SK-N-SH (cell line): ENCODE measurements around the gene OXSM. TPM values are rescaled to one million over a fixed set of nuclear protein-coding genes. Genes with fewer than 3 reads are reported as not detected.

Experiments used
- CTCF ChIA-PET: fragments of 300-600, 350-600 bp; formaldehyde crosslinking; extraction: SDS; loops from one replicate; lab custom pipeline; 2021; lab: Yijun Ruan, JAX
- POLR2A ChIA-PET: fragments of 350-600 bp; sonication (Branson Sonifier 250); formaldehyde crosslinking; extraction: SDS; loops from one replicate; lab custom pipeline; 2020; ENCODE audit warnings: antibody characterized with exemption, inconsistent platforms; lab: Yijun Ruan, JAX
- DNase-seq: peaks from one replicate; pipeline ENCODE4 v3.0.0; 2012
- H2AFZ ChIP-seq: fragments of 200-600 bp; sonication (generic); 2 replicates; pipeline ENCODE4 v1.8.1; 2016; ENCODE audit warnings: antibody characterized with exemption, mild to moderate bottlenecking, low read depth
- H3F3A ChIP-seq: fragments of 200-600 bp; sonication (generic); replicated peaks from 2 replicates; pipeline ENCODE3; 2016; ENCODE audit warnings: antibody characterized with exemption, mild to moderate bottlenecking; ENCODE audit not compliant: insufficient read depth
- H3K27ac ChIP-seq, 2 experiments: fragments of 200-500 bp in 1 of 2; fragments of 200-600 bp in 1 of 2; sonication (Bioruptor generic) in 1 of 2; sonication (generic), shearing (Covaris generic) in 1 of 2; 2 replicates each; pipeline versions ENCODE4 v1.5.1 to v1.6.1; 2014 to 2016; ENCODE audit warnings: low read depth in 2 of 2, inconsistent platforms in 1 of 2, low read length in 1 of 2, mild to moderate bottlenecking in 1 of 2, mixed read lengths in 1 of 2
- H3K27me3 ChIP-seq: fragments of 200-600 bp; sonication (generic), shearing (Covaris generic); 2 replicates; pipeline ENCODE4 v1.6.1; 2016; ENCODE audit warnings: mixed run types; ENCODE audit not compliant: insufficient read depth
- H3K36me3 ChIP-seq, 2 experiments: fragments of 200-500 bp in 1 of 2; fragments of 200-600 bp in 1 of 2; sonication (Bioruptor generic) in 1 of 2; sonication (generic) in 1 of 2; replicated peaks in 1 of 2; 2 replicates each; pipeline versions ENCODE3 to v1.5.1; 2014 to 2016; ENCODE audit warnings: low read length in 1 of 2, mild to moderate bottlenecking in 1 of 2; ENCODE audit not compliant: insufficient read depth in 2 of 2, control insufficient read depth in 1 of 2
- H3K4me1 ChIP-seq, 2 experiments: fragments of 200-500 bp in 1 of 2; fragments of 200-600 bp in 1 of 2; sonication (Bioruptor generic) in 1 of 2; sonication (generic), shearing (Covaris generic) in 1 of 2; 2 replicates each; pipeline versions ENCODE4 v1.5.1 to v1.6.1; 2014 to 2016; ENCODE audit warnings: low read depth in 1 of 2, low read length in 1 of 2, mixed run types in 1 of 2; ENCODE audit not compliant: insufficient read depth in 2 of 2, control insufficient read depth in 1 of 2
- H3K4me2 ChIP-seq: fragments of 200-600 bp; sonication (generic), shearing (Covaris generic); 2 replicates; pipeline ENCODE4 v1.6.1; 2017; ENCODE audit warnings: mixed run types
- H3K4me3 ChIP-seq, 2 experiments: fragments of 200-500 bp in 1 of 2; fragments of 200-600 bp in 1 of 2; sonication (Bioruptor generic) in 1 of 2; sonication (generic), shearing (Covaris generic) in 1 of 2; 2 replicates each; pipeline versions ENCODE4 v1.5.1 to v1.8.1; 2014 to 2016; ENCODE audit warnings: low read depth in 2 of 2, inconsistent platforms in 1 of 2, low read length in 1 of 2, mild to moderate bottlenecking in 1 of 2, mixed read lengths in 1 of 2, moderate library complexity in 1 of 2
- H3K79me2 ChIP-seq: fragments of 200-600 bp; sonication (generic); 2 replicates; pipeline ENCODE4 v1.8.1; 2017; ENCODE audit warnings: mild to moderate bottlenecking; ENCODE audit not compliant: insufficient read depth
- H3K9ac ChIP-seq: fragments of 200-600 bp; sonication (generic); 2 replicates; pipeline ENCODE4 v1.6.1; 2017; ENCODE audit warnings: mixed run types
- H3K9me2 ChIP-seq: fragments of 200-600 bp; sonication (generic); 2 replicates; pipeline ENCODE4 v1.6.1; 2017; ENCODE audit warnings: mixed run types
- H3K9me3 ChIP-seq: fragments of 200-600 bp; sonication (generic); 2 replicates; pipeline ENCODE4 v1.6.1; 2017; ENCODE audit warnings: mixed run types, mild to moderate bottlenecking, moderate library complexity
- H4K20me1 ChIP-seq: fragments of 200-600 bp; sonication (generic); 2 replicates; pipeline ENCODE4 v1.6.1; 2017; ENCODE audit warnings: mild to moderate bottlenecking, mixed run types; ENCODE audit not compliant: insufficient read depth
- GABPA ChIP-seq: IDR thresholded peaks from 2 replicates; pipeline ENCODE4 v1.4.0; 2012; ENCODE audit warnings: low read depth, mild to moderate bottlenecking
- NFIC ChIP-seq: IDR thresholded peaks from 2 replicates; pipeline ENCODE4 v1.4.0; 2012; ENCODE audit warnings: borderline replicate concordance
- RCOR1 ChIP-seq: fragments of 150-350 bp; IDR thresholded peaks from 2 replicates; pipeline ENCODE4 v1.6.1; 2017; ENCODE audit warnings: antibody characterized with exemption, low read length
- TEAD4 ChIP-seq: IDR thresholded peaks from 2 replicates; pipeline ENCODE4 v1.4.0; 2012; ENCODE audit warnings: mild to moderate bottlenecking, borderline replicate concordance; ENCODE audit not compliant: insufficient read depth
- YY1 ChIP-seq: IDR thresholded peaks from 2 replicates; pipeline ENCODE4 v1.4.0; 2012; ENCODE audit warnings: low read depth, mild to moderate bottlenecking
- WGBS: methylation state at CpG from one replicate; pipeline ENCODE4 v1.1.6; 2017; ENCODE audit warnings: low lambda C conversion rate; 5-methylcytosine and 5-hydroxymethylcytosine counted together
- polyA plus RNA-seq, 3 experiments: library from polyadenylated mRNA; depleted of rRNA; stranded (reverse); fragments of >200 nt; gene quantifications; 2 replicates each; pipeline ENCODE4 v1.2.3, GENCODE V29; 2012
- TF ChIP-seq, protein P1 (sequence below): IDR thresholded peaks from 2 replicates; pipeline ENCODE4 v1.4.0; 2012; ENCODE audit warnings: low read depth

OXSM gene
- polyA plus RNA-seq, 1 of the 3 experiments (the other 2 are of a cell fraction) = 12.1 TPM

DNA sequence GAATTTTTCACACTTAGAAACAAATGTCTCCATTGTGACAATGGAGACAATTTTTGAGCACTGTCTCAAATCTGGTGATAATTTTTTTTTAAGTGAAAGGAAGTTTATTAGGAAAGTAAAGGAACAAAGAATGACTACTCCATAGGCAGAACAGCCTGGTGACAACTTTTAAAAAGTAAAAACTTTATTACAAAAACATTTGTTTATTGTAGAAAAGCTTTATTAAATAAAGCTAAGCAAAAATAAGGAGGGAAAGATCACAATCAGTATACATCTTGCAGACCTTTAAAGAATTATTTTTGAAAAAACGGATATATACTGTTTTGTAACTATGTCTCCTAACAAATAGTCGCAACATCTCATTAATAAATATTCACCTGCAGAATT, 688 bp upstream of the OXSM start:
- peaks cover 14% of the 10 kb centered on the region; the same call in 1 of the 2 replicates for H3K79me2 ChIP-seq
- ChIA-PET CTCF (interaction anchor here (1.0 to 2.6 kb wide), 4 partner anchors 42 to 141 kb away, joined by 3 to 11 read pairs (median 6); no protein-coding TSS in a partner anchor), POLR2A (interaction anchor here (1.5 kb wide), 1 partner anchor 13 kb away, joined by 4 read pairs; no protein-coding TSS in a partner anchor)
- peaks cover 9% of the 10 kb centered on the region for H3F3A ChIP-seq
- H2AFZ ChIP-seq = peak overlapping the region; percentile 92; the same call in 1 of the 2 replicates
- H3K4me1 ChIP-seq = peaks cover 0 to 14% of the 10 kb centered on the region in 2 experiments; a peak in 2 of 4 replicates
- peak overlapping the region; percentile 71 to 85 for H3K27ac ChIP-seq
- H3K4me3 ChIP-seq = peak overlapping the region; percentile 73 to 79
- H3K4me2 ChIP-seq = peak overlapping the region; percentile 84
- H4K20me1 ChIP-seq = no peaks in the 10 kb centered on the region
- TF ChIP-seq NFIC = no peak
- H3K27me3 ChIP-seq = no peaks in the 10 kb centered on the region
- no peak for DNase-seq
- H3K36me3 ChIP-seq = peaks cover 4 to 9% of the 10 kb centered on the region in 2 experiments
- no peaks in the 10 kb centered on the region for H3K9me3 ChIP-seq
- no peaks in the 10 kb centered on the region for H3K9me2 ChIP-seq
- peak overlapping the region; percentile 70 for H3K9ac ChIP-seq
- 4% methylated on average over 2 of the region's 2 CpGs for WGBS

DNA sequence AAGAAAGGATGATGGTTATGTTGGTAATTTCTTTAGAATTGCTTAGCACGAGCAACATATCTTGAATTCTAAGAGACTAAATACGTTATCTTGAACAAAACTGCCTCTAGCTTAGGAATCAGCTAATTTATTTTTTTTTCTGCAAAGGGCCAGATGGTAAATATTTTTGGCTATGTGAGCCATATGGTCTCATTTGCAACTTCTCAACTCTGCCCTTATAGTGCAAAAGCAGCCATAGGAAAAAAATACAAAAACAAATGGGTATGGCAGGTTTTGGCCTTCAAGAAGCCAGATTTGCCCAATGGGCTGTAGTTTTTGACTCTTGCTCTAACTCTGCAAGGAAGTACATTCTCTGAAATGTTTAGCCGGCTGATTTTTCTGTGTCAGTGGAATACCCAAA, 11.9 kb downstream of the OXSM start:
- no peaks in the 10 kb centered on the region for H3K79me2 ChIP-seq
- TF ChIP-seq GABPA = no peak
- no peaks in the 10 kb centered on the region for H4K20me1 ChIP-seq
- CTCF ChIA-PET = interaction anchor here (0.7 to 2.4 kb wide), 2 partner anchors 154 to 529 kb away, joined by 3 to 10 read pairs; no protein-coding TSS in a partner anchor
- DNase-seq = no peak
- no peak overlapping the region for H2AFZ ChIP-seq
- no peak overlapping the region for H3K27ac ChIP-seq
- H3K9ac ChIP-seq = no peak overlapping the region
- no peak overlapping the region for H3K4me2 ChIP-seq
- no peaks in the 10 kb centered on the region for H3K9me3 ChIP-seq
- no peaks in the 10 kb centered on the region for H3K9me2 ChIP-seq
- no peaks in the 10 kb centered on the region for H3K4me1 ChIP-seq
- no peak overlapping the region for H3K4me3 ChIP-seq
- POLR2A ChIA-PET = interaction anchor here (1.2 kb wide), 1 partner anchor 12 kb away, joined by 4 read pairs; the partner anchor contains the start of gene OXSM
- no peaks in the 10 kb centered on the region for H3K36me3 ChIP-seq
- no peaks in the 10 kb centered on the region for H3K27me3 ChIP-seq
- no peaks in the 10 kb centered on the region for H3F3A ChIP-seq
- 58% methylated on average over 3 of the region's 3 CpGs for WGBS

DNA sequence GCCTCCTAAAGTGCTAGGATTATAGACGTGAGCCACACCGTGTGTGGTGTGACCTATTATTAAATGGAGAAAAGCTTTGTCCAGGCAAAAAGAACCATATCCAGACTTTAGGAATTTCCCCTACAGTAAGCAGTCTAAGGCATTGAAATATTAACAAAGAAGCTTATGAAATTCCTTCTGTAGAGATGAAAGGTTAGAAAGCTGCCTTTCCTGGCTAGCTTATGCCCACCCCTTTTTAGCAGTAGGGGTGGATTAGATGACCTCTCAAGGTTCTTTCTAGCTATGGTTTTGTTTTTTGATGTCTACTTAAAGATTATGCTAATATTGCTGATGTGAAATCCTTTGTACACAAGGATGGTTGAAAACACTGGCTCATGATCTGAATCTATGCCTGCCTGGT, 13.9 kb downstream of the OXSM start:
- Histone ChIP-seq H3K9me2 (no peaks in the 10 kb centered on the region), H3K9ac (no peak overlapping the region), H3K9me3 (no peaks in the 10 kb centered on the region), H3K4me3 (no peak overlapping the region), H3K36me3 (no peaks in the 10 kb centered on the region), H3K27ac (no peak overlapping the region), H3K4me1 (no peaks in the 10 kb centered on the region), H3K79me2 (no peaks in the 10 kb centered on the region), H3K27me3 (no peaks in the 10 kb centered on the region), H2AFZ (no peak overlapping the region), H3F3A (no peaks in the 10 kb centered on the region), H3K4me2 (no peak overlapping the region), H4K20me1 (no peaks in the 10 kb centered on the region)
- ChIA-PET POLR2A (no interaction called here), CTCF (no interaction called here)
- WGBS = 70% methylated on average over 2 of the region's 2 CpGs
- DNase-seq = no peak
- no peak for TF ChIP-seq RCOR1
- TF ChIP-seq TEAD4 = no peak
- no peak for TF ChIP-seq YY1
- TF ChIP-seq, protein P1, sequence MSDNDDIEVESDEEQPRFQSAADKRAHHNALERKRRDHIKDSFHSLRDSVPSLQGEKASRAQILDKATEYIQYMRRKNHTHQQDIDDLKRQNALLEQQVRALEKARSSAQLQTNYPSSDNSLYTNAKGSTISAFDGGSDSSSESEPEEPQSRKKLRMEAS = no peak
- TF ChIP-seq, all 33 proteins: peak for 0
